OCI-LY3 (cell line): ENCODE results near the gene ARL5A.

ENCODE experiments used
- H2AFZ ChIP-seq: fragments of 200-600, 300-600 bp; shearing (Covaris generic); 2 replicates; pipeline ENCODE4 v1.6.0; 2014; ENCODE audit warnings: antibody characterized with exemption, low read depth, low read length
- H3K27ac ChIP-seq: fragments of 200-600, 300-600 bp; sonication (generic); 2 replicates; pipeline ENCODE4 v1.5.1; 2014; ENCODE audit warnings: mild to moderate bottlenecking, low read length, moderate library complexity, mixed read lengths
- H3K27me3 ChIP-seq: fragments of 200-600, 300-600 bp; sonication (generic); 2 replicates; pipeline ENCODE4 v1.6.1; 2014; ENCODE audit warnings: low read depth, low read length, mixed read lengths
- H3K36me3 ChIP-seq: fragments of 200-600, 300-600 bp; sonication (generic); replicated peaks from 2 replicates; pipeline ENCODE3; 2014; ENCODE audit warnings: low read depth, low read length, mixed read lengths
- H3K4me1 ChIP-seq: fragments of 300-600, 200-600 bp; sonication (generic); 2 replicates; pipeline ENCODE4 v1.6.1; 2014; ENCODE audit warnings: low read length, mixed read lengths
- H3K4me2 ChIP-seq: fragments of 200-600, 300-600 bp; sonication (generic); 2 replicates; pipeline ENCODE4 v1.6.1; 2014; ENCODE audit warnings: low read length, mixed read lengths
- H3K4me3 ChIP-seq: fragments of 300-600, 200-600 bp; sonication (generic); 2 replicates; pipeline ENCODE4 v1.5.1; 2014; ENCODE audit warnings: antibody characterized with exemption, mild to moderate bottlenecking, low read length, moderate library complexity
- H3K79me2 ChIP-seq: fragments of 300-600, 200-600 bp; shearing (Covaris generic); 2 replicates; pipeline ENCODE4 v1.6.1; 2014; ENCODE audit warnings: mild to moderate bottlenecking, low read length, mixed read lengths
- H3K9ac ChIP-seq: fragments of 300-600, 200-600 bp; shearing (Covaris generic); 2 replicates; pipeline ENCODE4 v1.6.0; 2014; ENCODE audit warnings: mild to moderate bottlenecking, low read length, moderate library complexity
- H3K9me3 ChIP-seq: fragments of 200-600, 300-600 bp; shearing (Covaris generic); 2 replicates; pipeline ENCODE4 v1.6.1; 2014; ENCODE audit warnings: low read length, mixed read lengths; ENCODE audit not compliant: insufficient read depth
- H4K20me1 ChIP-seq: fragments of 200-600, 300-600 bp; sonication (generic); 2 replicates; pipeline ENCODE4 v1.6.1; 2016; ENCODE audit warnings: low read length, mixed read lengths; ENCODE audit not compliant: insufficient read depth
- EZH2phosphoT487 ChIP-seq: fragments of 200-600 bp; shearing (Covaris generic); IDR thresholded peaks from 2 replicates; pipeline ENCODE4 v1.6.1; 2018; ENCODE audit warnings: antibody characterized with exemption, mixed run types, low read depth
- TF ChIP-seq, protein P1 (sequence below): fragments of 200-600, 300-600 bp; sonication (generic); IDR thresholded peaks from 2 replicates; pipeline ENCODE4 v1.5.1; 2014; ENCODE audit warnings: antibody characterized with exemption, low read length, low read depth

The ARL5A gene

DNA sequence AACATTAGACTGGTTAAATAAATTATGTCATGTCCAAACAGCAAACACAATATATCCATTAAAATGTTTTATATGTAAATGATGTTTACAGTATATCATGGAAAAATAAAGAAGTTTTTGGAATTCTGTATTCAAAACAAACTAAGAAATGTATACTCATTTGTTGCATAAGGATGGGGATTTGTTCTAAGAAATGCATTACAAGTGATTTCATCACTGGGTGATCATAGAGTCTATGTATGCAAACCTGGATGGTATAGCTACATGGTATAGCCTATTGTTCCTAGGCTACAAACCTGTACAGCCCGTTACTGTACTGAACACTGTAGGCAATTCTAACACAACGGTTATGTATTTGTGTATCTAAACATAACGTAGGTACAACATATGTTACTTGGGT is 35.1 kb downstream of the ARL5A start:
- H2AFZ ChIP-seq = no peak overlapping the region
- TF ChIP-seq, protein P1, sequence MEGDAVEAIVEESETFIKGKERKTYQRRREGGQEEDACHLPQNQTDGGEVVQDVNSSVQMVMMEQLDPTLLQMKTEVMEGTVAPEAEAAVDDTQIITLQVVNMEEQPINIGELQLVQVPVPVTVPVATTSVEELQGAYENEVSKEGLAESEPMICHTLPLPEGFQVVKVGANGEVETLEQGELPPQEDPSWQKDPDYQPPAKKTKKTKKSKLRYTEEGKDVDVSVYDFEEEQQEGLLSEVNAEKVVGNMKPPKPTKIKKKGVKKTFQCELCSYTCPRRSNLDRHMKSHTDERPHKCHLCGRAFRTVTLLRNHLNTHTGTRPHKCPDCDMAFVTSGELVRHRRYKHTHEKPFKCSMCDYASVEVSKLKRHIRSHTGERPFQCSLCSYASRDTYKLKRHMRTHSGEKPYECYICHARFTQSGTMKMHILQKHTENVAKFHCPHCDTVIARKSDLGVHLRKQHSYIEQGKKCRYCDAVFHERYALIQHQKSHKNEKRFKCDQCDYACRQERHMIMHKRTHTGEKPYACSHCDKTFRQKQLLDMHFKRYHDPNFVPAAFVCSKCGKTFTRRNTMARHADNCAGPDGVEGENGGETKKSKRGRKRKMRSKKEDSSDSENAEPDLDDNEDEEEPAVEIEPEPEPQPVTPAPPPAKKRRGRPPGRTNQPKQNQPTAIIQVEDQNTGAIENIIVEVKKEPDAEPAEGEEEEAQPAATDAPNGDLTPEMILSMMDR = no peak
- no peak for TF ChIP-seq EZH2phosphoT487
- H4K20me1 ChIP-seq = no peaks in the 10 kb centered on the region
- no peaks in the 10 kb centered on the region for H3K79me2 ChIP-seq
- H3K36me3 ChIP-seq = peaks cover 14% of the 10 kb centered on the region
- H3K4me1 ChIP-seq = no peaks in the 10 kb centered on the region
- no peak overlapping the region for H3K9ac ChIP-seq
- H3K4me2 ChIP-seq = no peak overlapping the region
- no peaks in the 10 kb centered on the region for H3K27me3 ChIP-seq
- H3K9me3 ChIP-seq = no peaks in the 10 kb centered on the region
- H3K27ac ChIP-seq = no peak overlapping the region
- H3K4me3 ChIP-seq = no peak overlapping the region

DNA sequence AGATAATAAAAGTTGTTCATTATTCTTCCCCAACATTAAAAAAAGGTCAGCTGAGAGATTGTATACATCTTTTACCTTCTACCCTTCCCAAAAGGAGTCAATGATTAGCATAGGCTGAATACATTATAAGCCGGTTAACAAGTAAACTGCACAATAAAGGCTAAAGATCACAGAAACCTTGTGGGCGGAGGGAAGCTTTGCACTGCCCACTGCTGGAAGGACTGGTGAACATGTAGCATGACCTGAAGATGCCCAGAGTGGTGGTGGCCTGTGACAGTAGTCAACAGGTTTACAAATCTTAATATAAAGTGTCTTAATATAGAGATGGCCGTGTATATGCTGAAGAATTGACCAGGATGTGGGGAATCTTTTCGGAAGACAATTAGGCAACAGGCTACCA is 35.6 kb downstream of the ARL5A start:
- no peak overlapping the region for H3K9ac ChIP-seq
- H3K27ac ChIP-seq = no peak overlapping the region
- H3K27me3 ChIP-seq = no peaks in the 10 kb centered on the region
- no peak overlapping the region for H2AFZ ChIP-seq
- H3K4me1 ChIP-seq = no peaks in the 10 kb centered on the region
- H4K20me1 ChIP-seq = no peaks in the 10 kb centered on the region
- H3K36me3 ChIP-seq = peaks cover 14% of the 10 kb centered on the region
- TF ChIP-seq EZH2phosphoT487 = no peak
- TF ChIP-seq, protein P1 = no peak
- H3K9me3 ChIP-seq = no peaks in the 10 kb centered on the region
- H3K4me2 ChIP-seq = no peak overlapping the region
- H3K79me2 ChIP-seq = no peaks in the 10 kb centered on the region
- no peak overlapping the region for H3K4me3 ChIP-seq

DNA sequence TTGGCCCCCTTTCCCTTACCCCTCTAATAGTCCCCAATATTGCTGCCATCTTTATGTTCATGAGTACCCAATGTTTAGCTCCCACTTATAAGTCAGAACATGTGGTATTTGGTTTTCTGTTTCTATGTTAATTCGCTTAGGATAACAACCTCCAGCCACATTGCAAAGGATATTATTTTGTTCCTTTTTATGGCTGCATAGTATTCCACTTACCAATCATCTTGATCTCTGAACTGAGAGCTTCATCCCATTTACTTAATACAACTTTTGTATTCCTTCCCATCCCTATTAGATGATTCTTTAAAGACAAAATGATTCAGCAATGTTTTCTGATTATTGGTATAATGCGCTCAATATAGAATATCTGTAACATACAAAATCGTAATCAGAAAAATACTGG is 36.7 kb downstream of the ARL5A start:
- Histone ChIP-seq H3K36me3 (peaks cover 14% of the 10 kb centered on the region), H3K4me3 (no peak overlapping the region), H3K9ac (no peak overlapping the region), H4K20me1 (no peaks in the 10 kb centered on the region), H3K27ac (no peak overlapping the region), H3K79me2 (no peaks in the 10 kb centered on the region), H2AFZ (no peak overlapping the region), H3K27me3 (no peaks in the 10 kb centered on the region), H3K4me2 (no peak overlapping the region), H3K4me1 (no peaks in the 10 kb centered on the region), H3K9me3 (no peaks in the 10 kb centered on the region)
- TF ChIP-seq, protein P1 = no peak
- no peak for TF ChIP-seq EZH2phosphoT487

DNA sequence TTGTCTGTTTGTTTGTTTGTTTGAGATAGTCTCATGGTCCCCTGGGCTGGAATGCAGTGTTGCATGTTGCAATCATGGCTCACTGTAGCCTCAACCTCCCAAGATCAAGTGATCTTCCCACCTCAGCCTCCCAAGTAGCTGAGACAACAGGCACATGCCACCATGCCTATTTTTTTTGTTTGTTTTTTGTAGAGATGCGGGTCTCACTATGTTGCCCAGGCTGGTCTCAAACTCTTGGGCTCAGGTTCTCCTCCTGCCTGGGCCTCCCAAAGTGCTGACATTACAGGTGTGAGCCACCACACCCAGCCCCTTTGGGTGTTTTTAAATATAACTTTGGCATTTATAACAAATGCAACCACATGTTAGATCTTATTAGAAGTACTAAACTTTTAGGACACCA is 37.5 kb downstream of the ARL5A start:
- H2AFZ ChIP-seq = no peak overlapping the region
- H3K27me3 ChIP-seq = no peaks in the 10 kb centered on the region
- no peak overlapping the region for H3K9ac ChIP-seq
- no peak overlapping the region for H3K27ac ChIP-seq
- no peak for TF ChIP-seq EZH2phosphoT487
- H3K4me2 ChIP-seq = no peak overlapping the region
- no peaks in the 10 kb centered on the region for H3K4me1 ChIP-seq
- H3K79me2 ChIP-seq = no peaks in the 10 kb centered on the region
- H3K9me3 ChIP-seq = no peaks in the 10 kb centered on the region
- peaks cover 14% of the 10 kb centered on the region for H3K36me3 ChIP-seq
- no peaks in the 10 kb centered on the region for H4K20me1 ChIP-seq
- no peak overlapping the region for H3K4me3 ChIP-seq
